ENCODE data around the gene NQO2.

The NQO2 gene

GRCh38 chr6:2999618-3000557 is at the start of gene NQO2:
Gene NQO2, plus strand, starts transcription at chr6:2999894. Its CDS starts 6,659 bp downstream, at chr6:3006553.
- peak; percentile 90 for DNase-seq

- no peak for DNase-seq
Measured at GRCh38 chr6:2950713-2951112, 49.0 kb upstream of the NQO2 start.

GRCh38 chr6:2951728-2952127 is 48.0 kb upstream of the NQO2 start:
- DNase-seq, result no peak

GRCh38 chr6:2952557-2953095 is 47.1 kb upstream of the NQO2 start:
- DNase-seq, result peak; percentile 72

GRCh38 chr6:2953098-2953497 is 46.6 kb upstream of the NQO2 start:
- no peak for DNase-seq

GRCh38 chr6:2956930-2957685 is 42.6 kb upstream of the NQO2 start:
- DNase-seq, result no peak

- DNase-seq, result no peak
Measured at GRCh38 chr6:2957696-2958330, 41.9 kb upstream of the NQO2 start.

- DNase-seq, result no peak
Measured at GRCh38 chr6:2958331-2958711, 41.4 kb upstream of the NQO2 start.

GRCh38 chr6:2958776-2959175 is 40.9 kb upstream of the NQO2 start:
- DNase-seq, result no peak

GRCh38 chr6:2959909-2960719 is 39.6 kb upstream of the NQO2 start:
- DNase-seq, result no peak

- no peak for DNase-seq
Measured at GRCh38 chr6:2960935-2961334, 38.8 kb upstream of the NQO2 start.

GRCh38 chr6:2961506-2961905 is 38.2 kb upstream of the NQO2 start:
- no peak for DNase-seq

- no peak for DNase-seq
Measured at GRCh38 chr6:2962004-2962403, 37.7 kb upstream of the NQO2 start.

GRCh38 chr6:2962636-2963035 is 37.1 kb upstream of the NQO2 start:
- DNase-seq, result no peak

- no peak for DNase-seq
Measured at GRCh38 chr6:2963756-2964155, 35.9 kb upstream of the NQO2 start.

GRCh38 chr6:2964793-2965505 is 34.7 kb upstream of the NQO2 start:
- no peak for DNase-seq

GRCh38 chr6:2966347-2966746 is 33.3 kb upstream of the NQO2 start:
- DNase-seq, result no peak

GRCh38 chr6:2967936-2968335 is 31.8 kb upstream of the NQO2 start:
- no peak for DNase-seq

GRCh38 chr6:2968600-2969135 is 31.0 kb upstream of the NQO2 start:
- no peak for DNase-seq

GRCh38 chr6:2969549-2969948 is 30.1 kb upstream of the NQO2 start:
- no peak for DNase-seq

- DNase-seq, result no peak
Measured at GRCh38 chr6:2970034-2970685, 29.5 kb upstream of the NQO2 start.
